Endothelial cell of umbilical vein (primary cell): ENCODE results near the gene TTYH2.

ENCODE experiments used
- POLR2A ChIP-seq: IDR thresholded peaks from 2 replicates; pipeline ENCODE4 v1.6.1; 2012; ENCODE audit warnings: low read depth, mild to moderate bottlenecking, control low read depth, low read length
- TF ChIP-seq, protein P1 (sequence below), 2 donors: IDR thresholded peaks; 1 replicate in 1 of 2; 2 replicates in 1 of 2; pipeline ENCODE4 v1.5.1; 2011; ENCODE audit warnings: low read length in 2 of 2, mild to moderate bottlenecking in 2 of 2, moderate library complexity in 2 of 2, control low read depth in 1 of 2, inconsistent platforms in 1 of 2, low read depth in 1 of 2; ENCODE audit not compliant: insufficient read depth in 1 of 2; ENCODE audit errors: extremely low read depth in 1 of 2

DNA sequence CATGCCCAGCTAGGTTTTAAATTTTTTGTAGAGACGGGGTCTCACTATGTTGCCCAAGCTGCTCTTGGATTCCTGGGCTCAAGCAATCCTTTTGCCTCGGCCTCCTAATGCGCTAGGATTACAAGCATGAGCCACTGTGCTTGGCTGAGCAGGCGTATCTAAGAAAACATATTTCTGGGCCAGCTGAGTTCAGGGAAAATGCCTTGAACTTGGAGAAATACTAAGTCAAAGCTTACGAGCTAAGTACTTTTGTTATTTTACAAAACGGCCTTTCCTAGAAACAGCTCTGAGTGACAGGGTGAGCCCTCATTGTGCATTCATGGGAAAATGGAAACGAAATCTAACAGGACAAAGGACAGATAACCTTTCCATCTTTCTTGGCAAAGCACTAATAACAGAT is 85.4 kb downstream of the TTYH2 start:
- TF ChIP-seq POLR2A: no peak
- TF ChIP-seq, protein P1, sequence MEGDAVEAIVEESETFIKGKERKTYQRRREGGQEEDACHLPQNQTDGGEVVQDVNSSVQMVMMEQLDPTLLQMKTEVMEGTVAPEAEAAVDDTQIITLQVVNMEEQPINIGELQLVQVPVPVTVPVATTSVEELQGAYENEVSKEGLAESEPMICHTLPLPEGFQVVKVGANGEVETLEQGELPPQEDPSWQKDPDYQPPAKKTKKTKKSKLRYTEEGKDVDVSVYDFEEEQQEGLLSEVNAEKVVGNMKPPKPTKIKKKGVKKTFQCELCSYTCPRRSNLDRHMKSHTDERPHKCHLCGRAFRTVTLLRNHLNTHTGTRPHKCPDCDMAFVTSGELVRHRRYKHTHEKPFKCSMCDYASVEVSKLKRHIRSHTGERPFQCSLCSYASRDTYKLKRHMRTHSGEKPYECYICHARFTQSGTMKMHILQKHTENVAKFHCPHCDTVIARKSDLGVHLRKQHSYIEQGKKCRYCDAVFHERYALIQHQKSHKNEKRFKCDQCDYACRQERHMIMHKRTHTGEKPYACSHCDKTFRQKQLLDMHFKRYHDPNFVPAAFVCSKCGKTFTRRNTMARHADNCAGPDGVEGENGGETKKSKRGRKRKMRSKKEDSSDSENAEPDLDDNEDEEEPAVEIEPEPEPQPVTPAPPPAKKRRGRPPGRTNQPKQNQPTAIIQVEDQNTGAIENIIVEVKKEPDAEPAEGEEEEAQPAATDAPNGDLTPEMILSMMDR (IDR thresholded peaks at IDR 0.05; ENCODE audit: extremely low read depth in 1 of 2, insufficient read depth in 1 of 2, low read depth in 1 of 2, low read length in 2 of 2): no peak
